ENCODE measurements around the gene BCL3.

- no peak for TF ChIP-seq CTCF (conservative IDR thresholded peaks at IDR 0.05)
- no peak for TF ChIP-seq ZFX (IDR thresholded peaks at IDR 0.05)
These were observed 16.1 kb upstream of the BCL3 start for GRCh38 chr19:44732235-44733014.

Measured in C4-2B (cell line).